NCI-H128 (cell line): Measurements from ENCODE around the gene SURF6.
"Not testable (repeated sequence)": the region's sequence is repeated elsewhere in the genome, so short reads cannot be mapped to it uniquely, and the experiment has no call there.

ENCODE experiments used
- DNase-seq: peaks from one replicate; lab custom pipeline; 2025; ENCODE audit not compliant: unreplicated experiment; lab: John Stamatoyannopoulos, UW

The SURF6 gene

DNA sequence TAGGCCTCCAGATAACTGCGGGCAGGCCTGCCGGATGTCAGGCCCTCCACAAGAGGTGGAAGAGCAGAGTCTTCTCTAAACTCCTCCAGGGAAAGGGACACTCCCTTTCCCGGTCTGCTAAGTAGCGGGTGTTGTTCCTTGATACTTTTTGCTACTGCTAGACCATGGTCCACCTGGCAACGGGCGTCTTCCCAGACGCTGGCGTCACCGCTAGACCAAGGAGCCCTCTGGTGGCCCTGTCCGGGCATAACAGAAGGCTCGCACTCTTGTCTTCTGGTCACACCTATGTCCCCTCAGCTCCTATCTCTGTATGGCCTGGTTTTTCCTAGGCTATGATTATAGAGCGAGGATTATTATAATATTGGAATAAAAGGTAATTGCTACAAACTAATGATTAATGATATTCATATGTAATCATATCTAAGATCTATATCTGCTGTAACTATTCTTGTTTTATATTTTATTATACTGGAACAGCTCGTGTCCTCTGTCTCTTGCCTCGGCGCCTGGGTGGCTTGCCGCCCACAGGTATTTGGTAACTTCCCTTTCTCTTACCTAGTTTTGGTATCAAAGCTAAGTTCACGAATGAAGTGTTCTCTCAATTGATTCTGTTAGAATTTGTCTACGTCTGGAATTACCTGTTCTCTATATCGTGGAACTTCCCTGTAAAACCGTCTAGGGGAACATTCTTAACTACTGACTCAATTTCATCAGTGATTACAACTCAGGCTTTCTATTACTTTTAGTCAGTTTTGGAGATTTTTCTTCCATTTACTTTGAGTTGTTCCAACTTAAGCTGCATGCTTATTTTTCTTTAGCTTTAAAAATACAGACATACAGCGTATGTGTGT, 6.5 kb downstream of the SURF6 start:
- DNase-seq, result not testable (repeated sequence)

DNA sequence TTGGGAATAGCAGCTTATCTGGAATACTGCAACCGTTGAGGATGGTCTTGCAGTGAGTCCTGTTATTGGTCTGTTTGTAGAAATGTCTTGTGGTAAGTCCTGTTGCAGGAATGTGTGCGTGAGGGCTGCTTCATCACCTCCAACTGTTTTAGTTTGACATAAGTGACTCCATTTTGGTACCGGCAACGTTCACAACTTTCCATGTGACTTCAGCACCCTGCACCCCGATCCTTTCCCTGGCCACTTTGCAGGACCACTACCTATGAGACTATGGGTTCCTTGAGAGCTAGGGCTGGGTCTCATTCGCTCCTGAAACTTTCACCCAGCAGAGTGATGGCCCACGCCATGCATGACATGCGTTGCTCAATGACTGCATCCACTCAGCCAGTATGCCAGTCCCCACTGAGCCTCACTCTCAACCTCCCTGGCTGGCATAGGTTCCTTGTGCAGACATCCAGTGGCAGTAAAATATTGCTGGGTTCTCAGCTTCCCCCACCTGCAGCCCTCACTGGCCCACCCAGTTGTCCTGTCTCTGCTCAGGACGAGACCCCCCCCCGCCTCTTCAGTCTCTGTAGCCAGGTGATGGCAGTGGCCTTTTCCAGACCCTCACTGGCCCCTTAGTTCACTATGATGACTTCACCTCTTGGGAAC, 8.0 kb downstream of the SURF6 start:
- DNase-seq, result no peak

DNA sequence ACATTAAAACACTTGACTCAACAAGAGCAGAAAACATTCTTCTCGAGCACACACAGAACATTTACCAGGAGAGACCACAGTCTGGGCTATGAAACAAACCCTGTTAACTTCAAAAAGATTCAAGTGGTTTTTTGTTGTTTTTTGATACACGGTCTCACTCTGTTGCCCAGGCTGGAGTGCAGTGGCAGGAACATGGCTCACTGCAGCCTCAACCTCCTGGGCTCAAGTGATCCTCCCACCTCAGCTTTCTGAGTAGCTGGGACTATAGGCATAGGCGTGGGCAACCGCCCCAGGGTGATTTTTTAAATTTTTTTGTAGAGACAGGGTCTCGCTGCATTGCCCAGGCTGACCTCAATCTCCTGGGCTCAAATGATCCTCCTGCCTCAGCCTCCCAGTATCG, 9.0 kb downstream of the SURF6 start:
- DNase-seq, result not testable (repeated sequence)

DNA sequence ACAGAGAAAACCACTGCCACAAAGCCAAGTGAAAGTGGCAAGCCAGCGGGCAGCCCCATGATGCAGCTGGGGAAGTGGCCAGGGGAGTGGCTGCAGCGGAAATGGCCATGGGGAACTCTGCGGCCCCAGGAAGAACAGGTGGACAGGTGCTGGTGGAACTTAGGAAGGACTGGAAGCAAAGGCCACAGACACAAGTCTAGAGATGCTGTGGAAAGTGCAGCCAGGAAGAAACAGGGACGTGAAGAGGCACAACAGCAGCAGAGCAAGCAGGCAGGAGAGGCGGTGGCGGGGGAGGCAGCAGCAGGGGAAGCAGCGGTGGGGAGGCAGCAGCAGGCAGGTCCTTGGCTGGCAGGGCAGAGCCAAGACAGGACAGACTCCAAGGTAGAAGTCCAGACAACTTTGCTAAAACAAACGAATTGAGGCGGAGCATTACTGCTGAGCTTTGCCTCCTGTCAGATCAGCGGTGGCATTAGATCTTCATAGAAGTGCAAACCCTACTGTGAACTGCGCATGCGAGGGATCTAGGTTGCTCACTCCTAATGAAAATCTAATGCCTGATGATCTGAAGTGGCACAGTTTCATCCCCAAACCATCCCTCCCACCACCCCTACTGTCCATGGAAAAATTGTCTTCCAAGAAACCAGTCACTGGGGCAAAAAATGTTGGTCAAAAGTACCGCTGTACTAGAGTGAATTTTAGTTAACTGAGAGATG, 11.8 kb downstream of the SURF6 start:
- no peak for DNase-seq

DNA sequence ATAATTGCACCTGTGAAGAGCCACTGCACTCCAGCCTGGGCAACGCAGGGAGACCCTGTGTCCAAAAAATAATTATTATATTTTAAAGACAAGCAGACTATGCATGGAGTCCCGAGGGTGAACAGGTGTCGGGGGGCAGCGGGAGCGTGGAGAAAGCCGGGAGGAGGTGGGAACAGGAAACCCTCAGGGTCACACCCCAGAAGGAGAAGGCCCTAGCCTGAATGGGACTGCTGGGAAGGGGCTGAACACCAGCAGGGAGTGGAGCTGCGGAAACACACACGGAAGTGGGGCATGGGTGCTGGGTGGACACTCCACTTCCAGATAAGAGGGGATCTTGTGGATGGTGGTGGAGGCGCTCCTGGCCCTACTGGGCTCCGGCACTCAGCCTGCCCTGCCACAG, 12.8 kb downstream of the SURF6 start:
- DNase-seq, result no peak

DNA sequence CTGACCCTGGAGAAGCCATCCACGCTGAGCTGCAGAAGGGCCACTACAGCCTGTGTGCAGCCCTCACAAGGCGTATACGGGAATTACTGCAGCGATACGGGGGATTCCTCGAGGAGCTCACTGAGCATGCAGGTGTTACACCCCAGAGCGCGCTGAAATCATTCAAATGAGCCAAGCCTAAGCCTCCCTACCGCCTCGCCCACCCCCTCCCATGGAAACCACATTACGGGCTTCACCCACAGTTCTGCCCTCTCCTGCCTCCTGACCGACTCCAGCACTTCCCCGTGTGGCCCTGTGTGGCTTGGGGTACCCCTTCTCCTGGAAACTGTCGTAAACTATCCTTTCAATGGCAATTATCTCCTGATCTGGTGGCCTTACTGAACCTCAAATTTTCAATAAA, 13.3 kb downstream of the SURF6 start:
- DNase-seq, result no peak

DNA sequence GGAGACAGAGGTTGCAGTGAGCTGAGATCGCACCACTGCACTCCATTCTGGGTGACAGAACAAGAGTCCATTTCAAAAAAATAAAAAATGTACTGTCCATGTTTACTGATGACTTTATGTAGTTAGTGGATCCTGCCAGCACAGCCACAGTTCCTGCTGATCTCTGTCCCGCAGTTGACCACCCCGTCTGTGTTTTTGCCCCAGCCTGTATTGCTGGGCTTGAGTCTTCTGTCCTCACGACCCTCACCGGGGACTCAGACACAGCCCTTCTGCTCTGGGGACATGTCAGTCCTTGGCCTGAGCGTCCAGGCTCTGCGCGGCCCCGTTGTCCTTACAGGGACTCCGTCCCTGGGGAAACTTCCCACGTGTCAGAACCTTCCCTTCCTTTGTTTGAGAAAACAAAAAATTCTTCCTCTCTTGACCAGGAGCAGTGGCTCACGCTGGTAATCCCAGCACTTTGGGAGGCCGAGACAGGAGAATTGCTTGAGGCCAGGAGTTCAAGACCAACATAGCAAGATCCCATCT, 14.5 kb downstream of the SURF6 start:
- DNase-seq, result no peak

DNA sequence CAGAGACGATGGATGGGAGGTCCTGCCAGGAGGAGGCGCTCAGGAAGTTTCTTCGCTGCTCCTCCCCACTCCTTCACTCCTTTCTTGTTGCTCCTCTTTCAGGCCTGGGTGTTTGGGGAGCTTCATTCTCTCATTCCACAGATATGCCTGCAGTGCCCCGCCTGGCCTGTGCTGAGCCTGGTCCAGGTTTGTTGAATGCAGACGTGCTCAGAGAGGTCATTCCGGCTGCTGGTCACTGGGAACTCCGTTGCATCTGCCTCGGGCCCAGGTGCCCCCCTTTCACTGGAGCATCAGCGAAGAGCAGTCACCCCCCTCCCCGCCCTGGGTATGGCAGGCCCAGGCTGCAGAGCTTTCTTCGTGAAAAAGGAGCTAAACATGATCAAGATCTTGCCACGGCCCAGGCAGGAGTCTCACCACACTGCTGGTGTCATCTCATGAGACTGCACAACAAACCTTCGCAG, 15.5 kb downstream of the SURF6 start:
- no peak for DNase-seq

DNA sequence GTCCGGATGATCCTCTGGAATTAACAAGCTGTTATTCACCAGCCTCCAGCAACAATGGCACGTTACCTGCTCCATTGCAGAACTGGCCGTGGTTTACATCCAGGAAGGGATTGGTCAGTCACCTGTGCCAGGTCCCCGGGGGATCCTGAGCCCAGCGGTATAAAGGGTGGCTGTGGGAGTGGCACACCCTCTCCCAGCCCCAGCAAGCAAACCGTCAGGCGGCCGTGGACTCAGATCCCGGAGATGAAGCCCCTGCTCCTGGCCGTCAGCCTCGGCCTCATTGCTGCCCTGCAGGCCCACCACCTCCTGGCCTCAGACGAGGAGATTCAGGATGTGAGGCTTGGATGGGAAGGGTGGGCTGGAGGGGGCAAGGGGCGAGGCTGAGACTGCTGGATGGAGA, 18.4 kb downstream of the SURF6 start:
- not testable (repeated sequence) for DNase-seq

DNA sequence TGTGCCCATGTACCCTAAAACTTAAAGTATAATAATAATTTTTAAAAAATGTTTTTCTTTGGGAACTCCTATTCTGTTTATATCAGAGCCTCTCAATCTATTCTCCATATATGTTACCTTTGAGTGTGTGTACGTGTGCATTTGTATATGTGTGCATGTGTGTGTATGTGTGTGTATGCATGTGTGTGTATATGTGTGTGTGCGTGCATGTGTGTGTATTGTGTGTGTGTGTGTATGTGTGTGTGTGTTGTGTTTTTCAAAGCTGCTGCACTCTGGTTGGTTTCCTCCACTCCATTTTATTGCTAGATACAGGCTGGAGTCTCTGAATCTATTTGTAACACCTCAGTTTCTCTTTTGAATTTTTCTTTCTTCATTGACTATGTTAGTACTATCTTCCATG, 20.0 kb downstream of the SURF6 start:
- DNase-seq, result no peak

DNA sequence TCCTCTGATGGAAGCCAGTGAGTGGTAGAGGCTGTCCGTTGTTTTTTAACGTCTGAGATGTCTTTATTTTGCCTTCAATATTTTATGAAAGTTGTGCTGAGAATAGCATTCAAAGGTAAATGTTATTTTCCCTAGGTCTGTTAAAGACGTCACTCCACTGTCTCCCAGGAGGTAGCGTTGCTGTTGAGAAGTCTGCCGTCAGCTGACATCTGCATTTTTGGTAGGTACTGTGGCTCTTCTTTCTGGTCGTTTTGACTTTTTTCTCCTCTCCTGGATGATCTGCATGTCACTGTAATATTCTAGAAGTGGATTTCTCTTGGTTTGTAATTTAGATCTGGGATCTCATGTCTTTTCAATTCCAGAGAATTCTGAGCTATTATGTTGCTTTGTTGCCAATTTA, 26.4 kb downstream of the SURF6 start:
- no peak for DNase-seq

DNA sequence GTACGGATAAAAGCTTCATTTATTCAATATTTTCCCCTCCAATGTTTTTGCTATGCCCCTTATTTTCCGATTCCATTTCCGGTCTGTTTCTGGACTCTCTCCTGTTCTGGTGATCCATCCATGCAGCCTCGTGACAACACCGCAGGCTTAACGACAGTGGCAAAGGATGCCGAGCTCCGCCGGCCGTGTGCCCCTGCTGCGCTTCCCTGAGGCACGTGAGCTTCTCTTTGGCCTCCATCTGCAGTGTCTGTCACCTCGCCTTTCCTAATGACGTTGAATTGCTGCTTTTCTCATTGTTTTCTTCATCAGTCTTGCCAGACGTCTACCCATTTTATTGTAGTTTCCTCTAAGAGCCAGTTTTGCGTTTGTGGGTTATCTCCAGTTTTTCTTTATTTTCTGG, 28.7 kb downstream of the SURF6 start:
- no peak for DNase-seq

DNA sequence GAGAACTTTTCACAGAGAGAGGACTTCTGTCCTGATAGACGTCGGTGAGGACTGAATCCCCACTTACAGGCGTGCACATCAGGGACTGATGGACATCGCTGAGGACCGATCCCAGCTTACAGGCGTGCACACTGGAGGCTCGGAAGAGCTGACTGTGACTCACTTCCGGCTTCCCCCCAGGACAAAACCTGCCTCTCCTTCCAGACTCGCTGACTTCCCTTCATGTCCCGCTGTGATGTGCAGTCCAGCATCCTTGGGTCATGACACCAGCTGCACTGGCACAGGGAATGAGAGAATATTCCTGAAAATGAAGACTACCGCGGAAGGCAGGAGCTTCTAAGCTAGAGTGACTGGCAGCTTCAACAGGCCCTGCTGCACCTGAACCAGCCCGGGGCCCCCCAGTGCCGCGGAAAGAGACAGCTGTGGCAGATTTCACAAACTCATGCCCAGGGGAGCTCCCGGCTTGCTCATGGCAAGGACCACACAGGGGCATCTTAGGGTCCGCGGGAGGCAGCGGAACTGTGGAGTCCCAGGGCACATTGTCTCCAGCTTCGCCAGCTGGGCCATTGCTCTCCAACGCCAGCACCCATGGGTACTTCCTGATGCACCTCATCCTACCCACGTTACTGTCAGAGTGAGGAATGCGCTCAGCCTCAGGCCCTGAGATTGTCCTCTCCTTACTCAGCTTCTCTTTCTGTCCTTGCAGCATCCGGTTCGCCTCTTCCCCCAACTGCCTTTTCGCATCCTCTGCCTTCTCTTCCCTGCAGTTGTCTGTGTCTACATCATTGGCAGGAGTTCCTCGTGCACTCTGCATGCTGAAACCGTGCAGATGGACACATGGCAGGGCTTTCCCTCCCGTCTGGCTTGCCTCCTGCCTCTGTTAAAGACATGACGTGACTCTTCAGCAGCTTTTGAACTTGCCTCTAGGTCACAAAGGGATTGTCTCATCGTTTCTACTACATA, 29.5 kb downstream of the SURF6 start:
- DNase-seq, result no peak

DNA sequence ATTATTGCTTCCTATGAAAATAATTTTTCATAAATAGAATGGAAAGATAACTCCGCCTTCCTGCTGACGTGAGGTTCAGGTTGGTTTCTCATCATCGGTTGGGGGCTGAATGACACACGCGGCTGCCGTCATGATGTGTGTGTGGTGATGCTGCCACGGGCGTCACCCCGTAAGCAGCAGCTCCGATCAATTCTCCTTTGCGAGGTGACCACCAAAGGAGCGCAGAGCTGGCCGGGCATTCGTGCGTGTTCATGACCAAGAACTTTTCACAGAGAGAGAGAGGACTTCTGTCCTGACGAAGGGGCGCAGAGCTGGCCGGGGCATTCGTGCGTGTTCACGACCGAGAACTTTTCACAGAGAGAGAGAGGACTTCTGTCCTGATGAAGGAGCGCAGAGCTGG, 30.3 kb downstream of the SURF6 start:
- DNase-seq, result no peak

DNA sequence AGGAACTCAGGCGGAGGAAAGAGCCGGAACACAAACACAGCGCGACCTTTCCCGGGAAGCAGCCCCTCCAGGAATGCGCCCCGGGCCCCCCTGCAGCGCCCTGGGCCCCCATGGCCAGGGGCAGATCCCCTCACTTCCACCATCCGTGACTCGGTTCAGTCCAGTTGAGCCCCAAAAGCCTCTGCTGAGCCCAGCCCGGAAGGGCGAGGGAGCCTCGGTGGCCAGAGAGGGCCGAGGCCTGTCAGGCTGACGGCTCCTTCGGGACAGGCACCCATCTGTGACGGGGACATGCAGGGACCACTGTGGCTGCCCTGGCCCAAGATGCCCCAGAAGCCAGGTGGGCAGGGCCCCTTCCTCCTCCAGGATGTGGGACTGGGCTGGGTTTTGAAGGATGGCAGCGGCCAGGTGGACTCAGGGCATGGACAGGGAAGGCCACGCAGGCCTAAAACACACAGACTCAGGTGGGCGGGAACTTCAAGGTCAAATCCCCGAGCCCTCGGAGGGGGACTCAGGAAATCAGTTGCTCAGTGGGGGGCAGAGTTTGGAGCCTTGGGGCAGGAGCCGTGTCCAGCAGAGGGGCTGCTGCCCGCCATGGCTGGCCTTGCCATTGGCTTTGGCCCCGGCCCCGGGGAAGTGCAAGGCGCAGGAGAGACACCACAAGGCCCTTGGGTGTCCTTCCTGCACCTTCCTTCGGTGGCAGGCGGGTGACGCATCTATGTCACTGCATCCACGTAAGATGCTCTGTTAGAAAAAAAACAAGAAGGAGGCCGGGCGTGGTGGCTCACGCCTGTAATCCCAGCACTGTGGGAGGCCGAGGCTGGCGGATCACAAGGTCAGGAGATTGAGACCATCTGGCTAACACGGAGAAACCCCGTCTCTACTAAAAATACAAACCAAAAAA, 31.3 kb downstream of the SURF6 start:
- DNase-seq, result no peak

DNA sequence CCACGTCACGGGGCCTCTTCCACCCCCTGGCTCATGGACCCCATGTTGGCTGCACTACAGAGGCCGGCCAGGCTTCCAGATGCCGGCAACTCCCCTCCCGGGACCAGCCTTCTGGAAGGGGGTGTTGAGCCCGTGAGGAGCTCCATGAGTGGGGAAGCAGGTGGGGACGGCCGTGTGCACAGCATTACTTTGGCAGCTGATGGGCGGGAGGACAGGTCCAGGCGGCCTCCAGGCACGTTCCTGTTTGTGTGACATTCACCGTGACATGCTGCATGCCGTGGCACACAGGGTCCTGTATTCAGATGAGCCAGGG, 31.9 kb downstream of the SURF6 start:
- DNase-seq, result no peak

DNA sequence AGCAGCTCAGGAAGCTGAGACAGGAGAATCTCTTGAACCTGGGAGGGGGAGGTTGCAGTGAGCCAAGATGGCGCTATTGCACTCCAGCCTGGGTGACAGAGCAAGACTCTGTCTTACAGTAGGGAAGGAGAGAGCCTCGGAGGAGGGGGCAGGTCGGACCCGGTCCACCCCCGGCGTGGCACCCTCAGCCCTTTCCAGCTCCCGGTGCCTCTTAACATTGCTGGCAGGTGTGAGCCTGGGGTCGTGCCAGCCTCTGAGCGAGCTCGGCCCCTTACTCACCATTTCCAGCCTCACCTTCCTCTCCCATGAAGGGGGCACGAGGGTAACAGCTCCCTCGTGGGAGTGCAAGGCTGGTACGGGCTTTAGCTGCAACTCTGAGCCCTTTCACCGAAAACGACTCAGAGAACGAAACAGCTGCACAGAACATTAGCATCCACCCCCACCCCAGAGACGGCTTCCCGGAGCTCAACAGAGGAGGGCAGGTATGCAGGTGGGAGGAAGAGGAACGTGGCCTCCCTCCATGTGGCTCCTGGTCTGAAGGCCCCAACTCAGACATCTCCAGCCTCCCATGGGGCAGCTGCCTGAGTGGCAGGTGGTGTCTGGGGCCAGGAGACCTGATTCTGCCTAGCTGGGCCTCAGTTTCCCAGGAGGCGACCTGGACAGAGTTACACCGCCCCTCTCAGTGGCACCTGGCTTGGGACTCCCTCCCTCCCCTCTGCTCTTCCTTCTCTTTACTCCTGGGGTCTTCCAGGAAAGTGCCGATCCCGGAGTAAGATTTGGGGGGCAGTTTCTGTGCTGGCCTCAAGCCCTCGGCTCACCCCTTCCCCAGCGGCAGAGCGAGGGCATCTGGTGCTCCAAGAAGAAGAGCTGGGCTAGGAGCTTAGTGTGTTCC, 32.5 kb downstream of the SURF6 start:
- DNase-seq, result no peak
